Mesenchymal stem cell (in vitro differentiated cells and primary cell): Measurements from ENCODE around the gene WBP1L.
A peak's percentile ranks its signal among the peaks of the same experiment; 100 is the strongest.

Experiments used
- DNase-seq: peaks from one replicate; pipeline ENCODE4 v3.0.0-alpha.2; 2013
- H2AFZ ChIP-seq: one replicate; pipeline ENCODE4 v1.6.1; 2013; ENCODE audit warnings: low read depth, mild to moderate bottlenecking, control low read depth, inconsistent platforms, low read length, moderate library complexity
- H2AK5ac ChIP-seq: 2 replicates; pipeline ENCODE4 v1.6.1; 2013; ENCODE audit warnings: low read length, moderate library complexity, mild to moderate bottlenecking, inconsistent platforms; ENCODE audit not compliant: severe bottlenecking
- H2BK120ac ChIP-seq: one replicate; pipeline ENCODE4 v1.6.1; 2013; ENCODE audit warnings: low read depth, mild to moderate bottlenecking, inconsistent platforms, low read length, moderate library complexity
- H2BK12ac ChIP-seq, 2 experiments: one replicate each; pipeline ENCODE4 v1.6.1; 2013; ENCODE audit warnings: inconsistent platforms in 2 of 2, low read length in 2 of 2, mild to moderate bottlenecking in 2 of 2, moderate library complexity in 2 of 2, control low read depth in 1 of 2
- H2BK15ac ChIP-seq: one replicate; pipeline ENCODE4 v1.6.1; 2013; ENCODE audit warnings: mild to moderate bottlenecking, low read depth, inconsistent platforms; ENCODE audit not compliant: poor library complexity, severe bottlenecking
- H2BK5ac ChIP-seq: 2 replicates; pipeline ENCODE4 v1.6.1; 2013; ENCODE audit warnings: low read depth, mild to moderate bottlenecking, low read length, control low read depth, inconsistent platforms; ENCODE audit not compliant: poor library complexity, severe bottlenecking
- H3K14ac ChIP-seq, 2 experiments: one replicate each; pipeline ENCODE4 v1.6.1; 2013; ENCODE audit warnings: inconsistent platforms in 2 of 2, low read length in 2 of 2, control low read depth in 1 of 2, mild to moderate bottlenecking in 1 of 2, moderate library complexity in 1 of 2
- H3K18ac ChIP-seq, 2 experiments: one replicate each; pipeline ENCODE4 v1.6.1; 2013; ENCODE audit warnings: inconsistent platforms in 2 of 2, low read length in 2 of 2, control low read depth in 1 of 2, low read depth in 1 of 2, mild to moderate bottlenecking in 1 of 2
- H3K23ac ChIP-seq, 2 experiments: one replicate each; pipeline ENCODE4 v1.6.1; 2013; ENCODE audit warnings: inconsistent platforms in 2 of 2, low read length in 2 of 2, mild to moderate bottlenecking in 2 of 2, moderate library complexity in 2 of 2, control low read depth in 1 of 2
- H3K27ac ChIP-seq: 2 replicates; pipeline ENCODE4 v1.5.1; 2013; ENCODE audit warnings: mild to moderate bottlenecking, moderate library complexity, low read length, control low read depth, inconsistent platforms; ENCODE audit not compliant: poor library complexity, severe bottlenecking
- H3K27me3 ChIP-seq, 2 experiments: 2 replicates each; pipeline versions ENCODE4 v1.6.1 to v1.7.0; 2013; ENCODE audit warnings: low read length in 2 of 2, mild to moderate bottlenecking in 2 of 2, moderate library complexity in 2 of 2, control low read depth in 1 of 2, inconsistent platforms in 1 of 2; ENCODE audit not compliant: control insufficient read depth in 1 of 2, insufficient read depth in 1 of 2
- H3K36me3 ChIP-seq, 2 experiments: 2 replicates each; pipeline versions ENCODE4 v1.6.1 to v1.7.0; 2013; ENCODE audit warnings: low read length in 2 of 2, control low read depth in 1 of 2, inconsistent platforms in 1 of 2, low read depth in 1 of 2, mild to moderate bottlenecking in 1 of 2; ENCODE audit not compliant: insufficient read depth in 2 of 2, control insufficient read depth in 1 of 2
- H3K4ac ChIP-seq, 2 experiments: one replicate each; pipeline ENCODE4 v1.6.1; 2013; ENCODE audit warnings: inconsistent platforms in 2 of 2, low read length in 2 of 2, mild to moderate bottlenecking in 2 of 2, moderate library complexity in 2 of 2, control low read depth in 1 of 2, low read depth in 1 of 2
- H3K4me1 ChIP-seq: 2 replicates; pipeline ENCODE4 v1.6.1; 2013; ENCODE audit warnings: low read depth, low read length, control low read depth; ENCODE audit not compliant: control insufficient read depth, insufficient read depth
- H3K4me2 ChIP-seq: 2 replicates; pipeline ENCODE4 v1.6.1; 2013; ENCODE audit warnings: low read length, mild to moderate bottlenecking, inconsistent platforms; ENCODE audit not compliant: poor library complexity, severe bottlenecking
- H3K4me3 ChIP-seq, 2 experiments: 2 replicates each; pipeline versions ENCODE4 v1.5.1 to v1.7.0; 2013; ENCODE audit warnings: low read length in 2 of 2, mild to moderate bottlenecking in 2 of 2, control low read depth in 1 of 2, low read depth in 1 of 2; ENCODE audit not compliant: insufficient read depth in 1 of 2
- H3K79me1 ChIP-seq: replicated peaks from 2 replicates; pipeline ENCODE4 v1.6.1; 2013; ENCODE audit warnings: mild to moderate bottlenecking, control low read depth, low read length, inconsistent platforms; ENCODE audit not compliant: poor library complexity, severe bottlenecking
- H3K9ac ChIP-seq: 2 replicates; pipeline ENCODE4 v1.7.0; 2013; ENCODE audit warnings: mild to moderate bottlenecking, low read length, moderate library complexity
- H3K9me3 ChIP-seq: 2 replicates; pipeline ENCODE4 v1.7.0; 2013; ENCODE audit warnings: mild to moderate bottlenecking, low read length; ENCODE audit not compliant: control insufficient read depth
- H4K8ac ChIP-seq: one replicate; pipeline ENCODE4 v1.6.1; 2013; ENCODE audit warnings: inconsistent platforms, mild to moderate bottlenecking, low read length, moderate library complexity
- H4K91ac ChIP-seq: one replicate; pipeline ENCODE4 v1.6.1; 2013; ENCODE audit warnings: mild to moderate bottlenecking, low read length, inconsistent platforms
- WGBS: methylation state at CpG from one replicate; pipeline ENCODE4 v1.1.7; 2013; ENCODE audit warnings: mixed read lengths; 5-methylcytosine and 5-hydroxymethylcytosine counted together

The WBP1L gene

GRCh38 chr10:102779680-102780526 is 36.2 kb downstream of the WBP1L start:
- H2BK15ac ChIP-seq, result no peak overlapping the region
- H3K4me3 ChIP-seq, result peak overlapping the region in 1 of 2 experiments; percentile 9
- H3K4ac ChIP-seq, result no peak overlapping the region
- H2AK5ac ChIP-seq, result no peak overlapping the region
- H2BK12ac ChIP-seq, result no peak overlapping the region
- no peak overlapping the region for H4K8ac ChIP-seq
- H3K9ac ChIP-seq, result peak overlapping the region; percentile 61
- H3K14ac ChIP-seq, result no peak overlapping the region
- no peaks in the 10 kb centered on the region for H3K9me3 ChIP-seq
- H2AFZ ChIP-seq, result no peak overlapping the region
- H3K36me3 ChIP-seq, result peaks cover 0 to 10% of the 10 kb centered on the region in 2 experiments
- 82% methylated on average over 10 of the region's 10 CpGs for WGBS
- H3K79me1 ChIP-seq, result peaks cover 26% of the 10 kb centered on the region
- H3K23ac ChIP-seq, result no peak overlapping the region
- no peaks in the 10 kb centered on the region for H3K27me3 ChIP-seq
- no peak for DNase-seq
- no peak overlapping the region for H3K27ac ChIP-seq
- H2BK5ac ChIP-seq, result no peak overlapping the region
- peaks cover 39% of the 10 kb centered on the region for H3K4me1 ChIP-seq
- H4K91ac ChIP-seq, result no peak overlapping the region
- no peak overlapping the region for H3K4me2 ChIP-seq
- no peak overlapping the region for H2BK120ac ChIP-seq
- H3K18ac ChIP-seq, result no peak overlapping the region

- H3K27ac ChIP-seq, result no peak overlapping the region
- peak overlapping the region in 1 of 2 experiments; percentile 49 for H3K18ac ChIP-seq
- H3K4me1 ChIP-seq, result peaks cover 36% of the 10 kb centered on the region
- no peak overlapping the region for H4K8ac ChIP-seq
- H3K9me3 ChIP-seq, result no peaks in the 10 kb centered on the region
- H2AFZ ChIP-seq, result no peak overlapping the region
- H3K23ac ChIP-seq, result no peak overlapping the region
- no peak overlapping the region for H2BK5ac ChIP-seq
- no peak overlapping the region for H2BK15ac ChIP-seq
- WGBS, result 93% methylated on average over 1 of the region's 1 CpG
- no peak overlapping the region for H2BK120ac ChIP-seq
- no peak overlapping the region for H3K4me3 ChIP-seq
- no peaks in the 10 kb centered on the region for H3K27me3 ChIP-seq
- no peak overlapping the region for H3K14ac ChIP-seq
- H4K91ac ChIP-seq, result no peak overlapping the region
- peaks cover 0 to 10% of the 10 kb centered on the region in 2 experiments for H3K36me3 ChIP-seq
- H3K9ac ChIP-seq, result no peak overlapping the region
- no peak overlapping the region for H3K4me2 ChIP-seq
- peaks cover 28% of the 10 kb centered on the region for H3K79me1 ChIP-seq
- DNase-seq, result no peak
- H3K4ac ChIP-seq, result no peak overlapping the region
- peak overlapping the region in 1 of 2 experiments; percentile 40 for H2BK12ac ChIP-seq
- no peak overlapping the region for H2AK5ac ChIP-seq
These were observed 36.7 kb downstream of the WBP1L start for GRCh38 chr10:102780527-102780808.

DNA sequence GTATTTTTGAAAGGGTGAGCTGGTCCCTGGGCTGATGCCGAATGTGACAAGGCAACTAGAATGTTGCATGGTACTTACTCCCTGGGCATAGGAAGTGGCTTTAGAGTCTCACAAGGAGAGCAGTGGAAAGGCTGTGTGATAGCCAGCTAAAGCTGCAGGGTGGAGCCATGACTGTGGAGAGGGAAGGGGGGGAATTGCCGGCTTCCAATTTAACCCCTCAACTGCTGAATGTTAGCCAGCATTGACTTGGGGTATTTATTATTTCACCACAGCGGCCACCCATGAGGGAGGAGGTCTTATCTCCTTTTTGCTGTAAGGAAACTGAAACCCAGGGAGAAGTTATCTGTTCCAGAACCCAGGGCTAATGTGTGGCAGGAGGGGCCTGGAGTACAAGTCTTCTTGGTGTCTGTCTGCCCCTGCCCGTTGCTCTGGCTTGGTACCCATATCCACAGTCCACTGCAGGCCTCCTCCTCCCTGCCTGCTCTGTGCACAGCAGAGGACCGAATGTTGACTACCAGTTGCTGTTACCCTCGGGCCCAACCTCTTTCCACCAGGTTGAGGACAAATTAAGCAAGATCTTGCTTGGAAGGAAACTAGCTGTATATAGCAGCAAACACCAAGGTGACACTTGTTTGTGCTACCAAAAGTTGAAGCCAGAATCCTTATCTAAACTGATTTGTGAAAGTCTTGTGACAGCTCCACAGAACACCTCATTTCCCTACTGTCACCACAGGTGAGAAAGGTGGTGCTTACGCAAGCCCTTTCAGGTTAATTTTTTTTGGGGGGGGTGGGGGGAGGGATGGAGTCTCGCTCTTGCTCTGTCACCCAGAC is 37.6 kb downstream of the WBP1L start:
- H2BK12ac ChIP-seq, result peak overlapping the region; percentile 59 to 91
- peak overlapping the region; percentile 56 to 67 for H3K18ac ChIP-seq
- peak overlapping the region; percentile 1 for H3K9ac ChIP-seq
- H3K4me3 ChIP-seq, result no peak overlapping the region
- H2AFZ ChIP-seq, result no peak overlapping the region
- H3K27me3 ChIP-seq, result no peaks in the 10 kb centered on the region
- peak; percentile 62 for DNase-seq
- no peak overlapping the region for H2BK5ac ChIP-seq
- no peak overlapping the region for H2BK120ac ChIP-seq
- WGBS, result 69% methylated on average over 5 of the region's 8 CpGs
- H2BK15ac ChIP-seq, result peak overlapping the region; percentile 44
- no peak overlapping the region for H3K23ac ChIP-seq
- peak overlapping the region; percentile 19 for H2AK5ac ChIP-seq
- H3K9me3 ChIP-seq, result no peaks in the 10 kb centered on the region
- H4K91ac ChIP-seq, result peak overlapping the region; percentile 77
- peaks cover 0 to 10% of the 10 kb centered on the region in 2 experiments for H3K36me3 ChIP-seq
- no peak overlapping the region for H3K4me2 ChIP-seq
- H3K14ac ChIP-seq, result peak overlapping the region in 1 of 2 experiments; percentile 69
- H3K4ac ChIP-seq, result peak overlapping the region; percentile 19 to 46
- H3K79me1 ChIP-seq, result peaks cover 32% of the 10 kb centered on the region
- peaks cover 29% of the 10 kb centered on the region for H3K4me1 ChIP-seq
- no peak overlapping the region for H3K27ac ChIP-seq
- H4K8ac ChIP-seq, result peak overlapping the region; percentile 35

DNA sequence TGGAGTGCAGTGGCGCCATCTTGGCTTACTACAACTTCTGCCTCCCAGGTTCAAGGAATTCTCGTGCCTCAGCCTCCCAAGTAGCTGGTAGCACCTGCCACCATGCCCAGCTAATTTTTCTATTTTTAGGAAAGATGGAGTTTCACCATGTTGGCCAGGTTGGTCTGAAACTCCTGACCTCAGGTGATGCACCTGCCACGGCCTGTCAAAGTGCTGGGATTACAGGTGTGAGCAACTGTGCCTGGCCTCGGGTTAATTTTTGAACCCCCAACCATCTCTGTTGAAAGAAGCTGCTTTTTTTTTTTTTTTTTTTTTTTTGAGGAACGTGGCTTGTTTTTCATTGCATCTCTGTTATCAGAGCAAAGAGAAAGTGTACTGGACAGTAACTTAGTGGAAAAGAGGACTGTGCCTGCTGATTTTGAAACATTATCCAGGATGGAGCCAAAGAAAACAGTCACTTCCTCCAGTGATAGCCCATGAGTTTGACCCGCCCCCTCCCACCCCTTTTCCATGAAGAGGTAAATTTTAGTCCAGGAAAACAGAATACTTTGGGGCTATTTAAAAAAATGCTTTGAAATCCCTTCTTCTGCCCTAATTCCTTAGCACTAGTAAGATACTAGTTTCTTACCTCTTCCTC is 38.3 kb downstream of the WBP1L start:
- H3K4me3 ChIP-seq, result peak overlapping the region in 1 of 2 experiments; percentile 50
- H4K91ac ChIP-seq, result no peak overlapping the region
- no peak overlapping the region for H2BK5ac ChIP-seq
- H4K8ac ChIP-seq, result no peak overlapping the region
- peak overlapping the region; percentile 82 for H3K9ac ChIP-seq
- no peak overlapping the region for H3K14ac ChIP-seq
- H3K27me3 ChIP-seq, result no peaks in the 10 kb centered on the region
- H3K18ac ChIP-seq, result no peak overlapping the region
- peaks cover 0 to 10% of the 10 kb centered on the region in 2 experiments for H3K36me3 ChIP-seq
- no peak overlapping the region for H2BK15ac ChIP-seq
- no peak overlapping the region for H3K4me2 ChIP-seq
- no peak overlapping the region for H2BK120ac ChIP-seq
- no peak overlapping the region for H3K27ac ChIP-seq
- WGBS, result 100% methylated on average over 4 of the region's 6 CpGs
- no peaks in the 10 kb centered on the region for H3K9me3 ChIP-seq
- H2AFZ ChIP-seq, result no peak overlapping the region
- no peak overlapping the region for H3K4ac ChIP-seq
- no peak overlapping the region for H2AK5ac ChIP-seq
- H3K79me1 ChIP-seq, result peaks cover 37% of the 10 kb centered on the region
- DNase-seq, result peak; percentile 76
- peak overlapping the region; percentile 10 to 31 for H2BK12ac ChIP-seq
- H3K4me1 ChIP-seq, result peaks cover 29% of the 10 kb centered on the region
- no peak overlapping the region for H3K23ac ChIP-seq
